GM19455 (cell line): ENCODE results near the gene PRL.

Source experiments
- ATAC-seq: cut with Tn5 transposase; IDR thresholded peaks from one replicate; pipeline ENCODE4 v1.9.1; 2021; ENCODE audit not compliant: unreplicated experiment

Gene PRL

DNA sequence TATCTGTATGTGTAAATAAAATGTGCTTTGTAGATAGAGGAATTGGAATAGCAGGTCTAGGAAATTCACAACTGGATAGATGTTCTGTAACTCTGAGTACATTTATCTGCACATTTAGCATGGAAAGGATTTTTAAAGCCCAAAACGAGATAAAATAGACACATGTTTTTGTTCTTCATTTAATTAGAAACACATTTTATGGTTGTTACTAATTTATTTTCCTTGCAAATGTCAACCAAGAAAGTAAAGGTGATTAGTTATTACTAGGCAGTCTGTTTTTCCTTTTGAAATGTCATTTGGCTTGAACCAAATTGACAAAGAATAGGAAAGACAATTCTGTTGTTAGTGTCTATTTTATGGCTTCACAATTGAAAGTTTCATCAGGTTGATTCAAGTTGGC, 769 bp downstream of the PRL start:
- ATAC-seq: no peak

DNA sequence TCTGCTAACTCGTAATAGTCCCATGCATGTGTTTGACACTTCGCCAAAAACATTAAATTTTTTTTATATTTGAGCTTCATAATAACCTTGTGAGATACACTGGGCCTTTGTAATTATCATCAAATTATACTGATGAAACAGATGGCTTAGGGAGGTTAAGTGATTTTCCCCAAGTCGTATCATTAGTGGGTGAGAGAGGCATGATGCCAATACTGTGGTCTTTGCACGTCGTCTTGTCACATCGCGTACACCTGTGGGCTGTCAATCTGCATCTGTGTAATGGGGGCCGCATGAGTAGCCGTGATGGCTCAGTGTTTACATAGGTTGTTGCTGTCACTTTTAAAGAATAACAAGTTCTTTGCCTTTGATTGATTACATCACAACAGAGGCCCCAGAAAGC, 1.7 kb downstream of the PRL start:
- ATAC-seq: no peak

DNA sequence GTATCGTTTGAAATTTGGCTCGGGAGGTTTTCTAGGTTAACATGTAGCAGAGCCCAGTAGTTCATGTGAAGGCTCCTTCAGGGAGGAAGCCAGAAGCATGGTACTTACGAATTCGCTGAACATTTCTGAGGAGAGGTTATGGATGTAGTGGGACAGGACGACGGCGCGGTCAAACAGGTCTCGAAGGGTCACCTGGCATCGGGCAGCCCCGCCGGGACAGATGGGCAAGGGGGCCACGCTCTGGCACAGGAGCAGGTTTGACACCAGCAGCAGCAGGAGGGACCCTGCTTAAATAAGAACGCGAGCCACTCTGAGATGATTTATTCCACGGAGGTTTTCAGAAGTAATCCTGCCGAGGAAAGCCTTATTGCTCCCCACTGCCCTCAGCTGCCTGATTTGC, 2.5 kb downstream of the PRL start:
- ATAC-seq: no peak

DNA sequence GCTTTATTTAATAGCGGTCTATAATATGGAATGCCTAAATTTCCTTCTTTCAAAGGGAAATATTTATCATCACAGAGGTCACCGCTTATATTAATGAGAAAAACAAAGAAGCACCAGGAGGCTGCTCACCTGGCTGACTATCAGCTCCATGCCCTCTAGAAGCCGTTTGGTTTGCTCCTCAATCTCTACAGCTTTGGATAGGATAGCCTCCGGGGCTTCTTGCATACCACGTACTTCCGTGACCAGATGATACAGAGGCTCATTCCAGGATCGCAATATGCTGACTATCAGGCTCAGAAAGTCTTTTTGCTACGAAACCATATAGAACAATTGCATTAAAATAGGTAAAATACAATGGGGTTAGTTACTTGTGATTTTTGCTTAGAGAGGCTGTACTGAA, 6.8 kb downstream of the PRL start:
- no peak for ATAC-seq

DNA sequence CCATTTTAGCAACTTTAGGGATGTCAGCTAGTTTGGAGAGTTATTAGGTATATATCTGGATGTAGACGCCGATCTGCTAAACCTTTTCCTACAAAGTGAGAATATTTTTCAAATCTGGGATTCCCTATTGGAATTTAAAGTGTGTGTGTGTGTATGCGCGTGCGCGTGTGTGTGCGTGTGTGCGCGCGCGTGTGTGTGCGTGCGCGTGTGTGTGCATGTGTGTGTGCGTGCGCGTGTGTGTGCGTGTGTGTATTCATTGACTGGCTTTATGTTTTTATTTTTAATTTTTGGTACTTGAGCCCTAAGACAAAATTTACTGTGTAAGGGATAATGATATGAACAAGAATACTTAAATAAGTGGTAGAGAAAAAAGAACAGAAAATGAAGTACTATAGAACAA, 8.1 kb downstream of the PRL start:
- no peak for ATAC-seq

- ATAC-seq: no peak
Measured at GRCh38 chr6:22284666-22285065, 12.2 kb downstream of the PRL start.

DNA sequence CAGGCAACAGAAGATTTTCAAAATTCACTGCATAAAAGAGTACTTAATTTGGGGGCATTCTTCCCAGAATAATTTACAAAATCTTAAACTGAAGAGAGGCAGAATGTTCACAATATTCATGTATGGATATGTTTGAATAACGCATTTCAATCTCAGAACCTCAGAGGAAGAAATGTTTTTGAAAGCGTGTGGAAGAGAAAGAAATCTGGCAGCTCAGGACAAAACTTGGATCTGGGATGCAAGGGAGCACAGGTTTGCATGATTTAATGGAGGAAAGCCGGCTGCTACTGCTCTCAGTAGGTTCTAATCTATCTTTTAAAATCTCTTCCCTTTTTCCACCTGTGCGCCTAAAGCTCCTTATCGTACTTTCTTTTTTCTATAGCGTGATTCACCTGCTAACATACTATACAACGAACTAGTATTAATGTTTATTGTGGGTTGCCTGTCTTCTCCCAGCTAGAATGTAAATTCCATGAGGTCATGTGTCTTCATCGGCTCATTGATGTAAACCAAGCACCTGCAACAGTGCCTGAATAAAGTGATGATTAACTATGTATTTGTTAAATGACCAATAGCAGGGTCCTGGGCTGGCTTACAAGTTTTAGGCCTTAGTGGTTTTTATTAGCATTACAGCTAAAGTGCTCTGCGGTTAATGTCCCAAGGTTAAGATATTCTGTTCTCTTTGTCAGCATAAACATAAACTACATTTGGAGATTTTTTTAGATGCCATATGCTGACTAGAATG, 15.3 kb downstream of the PRL start:
- ATAC-seq: no peak

DNA sequence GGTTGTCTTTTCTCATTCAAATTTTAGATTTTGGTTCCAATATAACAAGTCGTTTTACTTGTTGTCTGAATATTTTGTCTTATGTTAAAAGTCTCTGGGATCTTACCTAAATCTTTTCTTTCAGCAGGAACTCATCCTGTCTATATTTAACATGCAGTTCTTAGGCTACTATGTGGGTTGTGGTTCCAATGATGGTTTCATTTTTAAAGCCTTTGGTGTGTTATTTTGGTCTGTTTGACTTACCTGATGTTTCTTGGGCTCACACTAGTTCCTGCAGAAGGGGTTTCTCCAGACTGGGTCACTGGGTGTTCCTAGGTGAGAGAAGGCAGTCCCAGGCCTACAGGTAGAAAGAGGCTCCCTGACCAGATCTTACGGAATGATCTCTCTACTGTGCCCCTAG, 17.4 kb downstream of the PRL start:
- no peak for ATAC-seq

GRCh38 chr6:22271081-22271480, 25.8 kb downstream of the PRL start:
- ATAC-seq: no peak

DNA sequence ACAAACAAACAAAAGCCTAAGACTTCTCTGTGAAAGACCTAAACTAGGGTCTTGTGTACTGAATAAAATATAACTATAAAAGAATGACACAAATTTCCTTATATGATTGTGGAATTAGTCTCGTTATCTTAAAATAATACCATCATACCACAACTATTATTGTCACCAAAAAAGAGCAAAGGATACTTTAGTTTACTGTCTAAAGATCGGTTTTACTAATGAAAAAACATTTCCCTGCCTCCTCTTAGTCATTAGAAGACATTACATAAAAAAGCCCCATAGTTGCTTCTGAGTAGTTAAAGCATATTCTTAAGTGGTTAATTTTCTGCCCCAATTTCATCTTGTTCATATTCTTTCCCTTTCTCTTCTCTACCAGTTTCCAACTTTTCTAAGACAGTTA, 33.1 kb downstream of the PRL start:
- ATAC-seq: no peak

GRCh38 chr6:22254886-22255285, 42.0 kb downstream of the PRL start:
- no peak for ATAC-seq

- ATAC-seq: no peak
Measured at GRCh38 chr6:22253955-22254655, 42.7 kb downstream of the PRL start.

DNA sequence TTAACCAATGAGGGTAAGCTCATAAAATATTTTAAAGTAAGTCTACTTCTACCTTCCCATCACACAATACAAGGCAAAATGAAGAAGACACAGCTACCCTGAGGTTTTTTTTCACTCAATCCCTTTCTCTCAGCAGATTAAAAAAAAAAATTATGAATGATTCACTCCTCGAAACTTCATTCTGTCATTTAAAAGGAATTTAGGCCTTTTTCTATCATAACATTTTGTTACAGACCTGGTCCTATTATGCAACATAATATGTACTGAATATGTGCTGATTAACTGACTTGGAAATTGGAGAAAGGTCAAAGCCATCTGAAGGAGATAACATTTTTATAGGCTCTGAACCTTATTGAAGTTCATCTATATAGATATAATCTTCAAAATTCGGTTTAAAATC, 45.5 kb downstream of the PRL start:
- ATAC-seq: no peak

DNA sequence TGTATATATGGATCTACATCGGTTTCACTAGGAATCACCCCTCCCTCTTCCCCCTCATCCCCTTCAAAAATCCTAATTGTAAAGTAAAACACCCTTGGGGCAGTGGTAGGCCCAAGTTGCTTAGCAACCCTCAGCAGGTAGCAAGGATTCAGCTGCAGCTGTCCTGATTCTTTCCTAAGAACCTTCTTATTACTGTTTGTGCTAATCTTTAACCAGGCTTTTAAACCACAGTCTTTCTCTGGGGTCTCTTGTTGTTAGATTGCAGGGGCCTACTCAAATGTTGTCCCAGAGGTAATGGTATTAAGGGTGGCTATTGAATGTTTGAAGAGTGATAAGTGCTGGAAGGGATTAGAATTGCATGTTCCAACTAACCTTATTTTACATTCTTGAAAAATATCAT, 46.4 kb downstream of the PRL start:
- ATAC-seq: no peak

DNA sequence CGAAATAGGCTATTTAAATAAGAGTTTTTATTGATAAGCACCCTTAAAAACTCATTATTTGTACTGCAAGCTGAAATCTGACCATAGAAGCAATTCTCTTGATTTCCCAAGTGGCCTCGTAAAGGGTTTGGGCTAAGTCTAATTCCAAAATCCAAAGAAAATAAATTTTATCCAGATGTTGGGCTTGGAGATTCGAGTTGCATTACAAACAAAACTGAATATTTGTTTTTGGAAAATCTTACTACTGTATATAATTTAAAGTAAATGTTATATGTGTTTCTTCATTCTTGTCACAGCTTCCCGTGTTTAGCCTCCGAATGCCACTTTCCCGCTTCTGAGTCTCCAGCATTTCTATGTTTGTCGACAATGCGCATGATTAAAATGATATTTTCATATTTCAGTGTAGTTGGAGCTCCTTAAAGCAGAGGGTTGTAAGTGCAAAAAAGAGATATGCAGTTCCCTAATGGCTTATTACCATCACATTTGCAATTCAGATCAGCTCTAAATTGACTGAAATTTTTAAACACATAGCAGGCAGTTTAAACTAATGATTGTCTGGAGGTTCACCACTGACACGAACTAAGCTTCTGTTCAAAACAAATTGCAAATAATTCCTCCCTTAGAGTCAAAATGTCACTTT, 47.0 kb downstream of the PRL start:
- ATAC-seq: no peak

GRCh38 chr6:22248513-22249308, 48.1 kb downstream of the PRL start:
- ATAC-seq: no peak

- no peak for ATAC-seq
Measured at GRCh38 chr6:22247916-22248482, 48.8 kb downstream of the PRL start.

GRCh38 chr6:22240025-22240424, 56.8 kb downstream of the PRL start:
- ATAC-seq: no peak

GRCh38 chr6:22239261-22239921, 57.4 kb downstream of the PRL start:
- ATAC-seq: no peak

- ATAC-seq: no peak
Measured at GRCh38 chr6:22238861-22239260, 58.0 kb downstream of the PRL start.

DNA sequence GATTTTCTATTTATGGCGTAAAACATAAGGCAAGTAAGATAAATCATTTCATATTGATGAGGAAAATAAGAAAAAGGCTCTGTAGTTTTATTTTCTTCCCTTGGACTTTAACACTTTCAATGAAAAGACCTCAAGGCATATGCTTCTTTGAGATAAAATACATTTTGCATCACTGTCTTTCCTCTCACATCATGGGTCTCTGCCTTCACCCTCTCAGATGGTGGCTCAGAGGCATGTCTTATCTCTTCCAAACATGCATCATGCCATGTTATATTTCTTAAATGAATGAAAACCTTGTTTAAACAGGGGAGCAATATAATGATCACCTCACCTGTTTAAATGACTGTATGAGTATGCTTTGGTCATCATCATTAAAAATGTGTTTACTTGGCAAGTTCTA, 59.3 kb downstream of the PRL start:
- no peak for ATAC-seq
